IMR-90 (cell line): ENCODE results near the gene TAF4B. TPM values are rescaled to one million over a fixed set of nuclear protein-coding genes. Genes with fewer than 3 reads are reported as not detected.

ENCODE experiments used
- ATAC-seq: fragments of 200-7000 bp; cut with Tn5 transposase; 2 replicates; pipeline ENCODE4 v1.9.1; 2020; ENCODE audit warnings: low read depth, mild to moderate bottlenecking, moderate library complexity
- BruUV-seq: library from RNA; stranded (reverse); fragments of 400-500 nt; replicated peaks from 2 replicates; lab custom pipeline; 2021; lab: Mats Ljungman, UMichigan
- CTCF ChIA-PET: fragments of 300-600 bp; formaldehyde crosslinking; extraction: SDS; loops from one replicate; lab custom pipeline; 2021; ENCODE audit warnings: antibody characterized with exemption; lab: Yijun Ruan, JAX
- POLR2A ChIA-PET: fragments of 300-600 bp; sonication (Branson Sonifier 250); formaldehyde crosslinking; loops from one replicate; lab custom pipeline; 2022; ENCODE audit warnings: antibody characterized with exemption; ENCODE audit not compliant: unreplicated experiment; lab: Charles Lee
- DNase-seq: peaks from one replicate; pipeline ENCODE4 v3.0.0; 2013
- H2AFZ ChIP-seq: replicated peaks from 2 replicates; pipeline ENCODE3; 2013; ENCODE audit warnings: low read length, mild to moderate bottlenecking; ENCODE audit not compliant: poor library complexity
- H2AK5ac ChIP-seq: 2 replicates; pipeline ENCODE4 v1.6.1; 2013; ENCODE audit warnings: low read depth, low read length, inconsistent platforms
- H2AK9ac ChIP-seq: replicated peaks from 2 replicates; pipeline ENCODE3; 2013; ENCODE audit warnings: mild to moderate bottlenecking, low read depth, low read length, moderate library complexity; ENCODE audit not compliant: poor library complexity
- H2BK120ac ChIP-seq: 2 replicates; pipeline ENCODE4 v1.6.1; 2013; ENCODE audit warnings: low read depth, low read length, inconsistent platforms
- H2BK15ac ChIP-seq: 3 replicates; pipeline ENCODE4 v1.6.1; 2013; ENCODE audit warnings: low read depth, low read length, inconsistent platforms
- H2BK20ac ChIP-seq: 2 replicates; pipeline ENCODE4 v1.6.1; 2013; ENCODE audit warnings: low read depth, mild to moderate bottlenecking, inconsistent platforms, low read length, moderate library complexity
- H2BK5ac ChIP-seq: 2 replicates; pipeline ENCODE4 v1.6.1; 2013; ENCODE audit warnings: mild to moderate bottlenecking, low read depth, low read length, inconsistent platforms; ENCODE audit not compliant: poor library complexity, severe bottlenecking
- H3K14ac ChIP-seq: replicated peaks from 2 replicates; pipeline ENCODE4 v1.6.1; 2013; ENCODE audit warnings: low read depth, low read length, inconsistent platforms
- H3K18ac ChIP-seq: 2 replicates; pipeline ENCODE4 v1.6.1; 2013; ENCODE audit warnings: low read depth, low read length, control low read depth
- H3K23ac ChIP-seq: 2 replicates; pipeline ENCODE4 v1.6.1; 2013; ENCODE audit warnings: low read depth, low read length, inconsistent platforms
- H3K27ac ChIP-seq: 2 replicates; pipeline ENCODE4 v1.5.1; 2013; ENCODE audit warnings: mild to moderate bottlenecking, control low read depth, low read length; ENCODE audit not compliant: insufficient read depth
- H3K27me3 ChIP-seq: 2 replicates; pipeline ENCODE4 v1.6.1; 2013; ENCODE audit warnings: low read length; ENCODE audit not compliant: control insufficient read depth, insufficient read depth
- H3K36me3 ChIP-seq: 2 replicates; pipeline ENCODE4 v1.6.1; 2013; ENCODE audit warnings: low read length, mixed read lengths; ENCODE audit not compliant: control insufficient read depth, insufficient read depth
- H3K4ac ChIP-seq: 2 replicates; pipeline ENCODE4 v1.6.1; 2013; ENCODE audit warnings: low read depth, low read length, inconsistent platforms
- H3K4me1 ChIP-seq: 2 replicates; pipeline ENCODE4 v1.6.1; 2013; ENCODE audit warnings: low read length, mixed read lengths; ENCODE audit not compliant: control insufficient read depth, insufficient read depth
- H3K4me2 ChIP-seq: 2 replicates; pipeline ENCODE4 v1.6.1; 2013; ENCODE audit warnings: low read depth, mild to moderate bottlenecking, control low read depth, low read length, moderate library complexity
- H3K4me3 ChIP-seq: 2 replicates; pipeline ENCODE4 v1.5.1; 2013; ENCODE audit warnings: low read depth, mild to moderate bottlenecking, control low read depth, low read length, moderate library complexity; ENCODE audit not compliant: insufficient read depth
- H3K56ac ChIP-seq: 2 replicates; pipeline ENCODE4 v1.6.1; 2013; ENCODE audit warnings: low read length, inconsistent platforms; ENCODE audit not compliant: insufficient read depth; ENCODE audit errors: extremely low read depth
- H3K79me1 ChIP-seq, 2 experiments: 2 replicates each; pipeline ENCODE4 v1.6.1; 2013; ENCODE audit warnings: low read length in 2 of 2, inconsistent platforms in 1 of 2, low read depth in 1 of 2
- H3K9ac ChIP-seq: 2 replicates; pipeline ENCODE4 v1.6.1; 2013; ENCODE audit warnings: low read depth, low read length, control low read depth
- H3K9me1 ChIP-seq: 2 replicates; pipeline ENCODE4 v1.6.1; 2013; ENCODE audit warnings: low read length, inconsistent platforms; ENCODE audit not compliant: insufficient read depth
- H3K9me3 ChIP-seq: 2 replicates; pipeline ENCODE4 v1.6.1; 2013; ENCODE audit warnings: low read length; ENCODE audit not compliant: control insufficient read depth, insufficient read depth
- H4K20me1 ChIP-seq: 2 replicates; pipeline ENCODE4 v1.6.1; 2013; ENCODE audit warnings: low read length, inconsistent platforms; ENCODE audit not compliant: insufficient read depth
- H4K5ac ChIP-seq: 2 replicates; pipeline ENCODE4 v1.6.1; 2013; ENCODE audit warnings: mild to moderate bottlenecking, low read depth, low read length, control low read depth
- H4K8ac ChIP-seq, 2 experiments: 2 replicates each; pipeline ENCODE4 v1.6.1; 2013; ENCODE audit warnings: low read depth in 2 of 2, low read length in 2 of 2, control low read depth in 1 of 2, inconsistent platforms in 1 of 2
- H4K91ac ChIP-seq: 2 replicates; pipeline ENCODE4 v1.6.1; 2013; ENCODE audit warnings: low read depth, low read length, inconsistent platforms; ENCODE audit not compliant: insufficient read depth
- BHLHE40 ChIP-seq: fragments of 150-350 bp; IDR thresholded peaks from 2 replicates; pipeline ENCODE4 v1.6.1; 2016; ENCODE audit warnings: mild to moderate bottlenecking, low read depth, low read length
- CEBPB ChIP-seq: IDR thresholded peaks from 2 replicates; pipeline ENCODE4 v1.6.1; 2012; ENCODE audit warnings: low read depth, low read length, improper control_type of control experiment
- CHD1 ChIP-seq: IDR thresholded peaks from 2 replicates; pipeline ENCODE4 v1.6.1; 2012; ENCODE audit warnings: low read depth, low read length, improper control_type of control experiment
- FOS ChIP-seq: fragments of 150-350 bp; IDR thresholded peaks from 2 replicates; pipeline ENCODE4 v1.6.1; 2016; ENCODE audit warnings: low read depth, low read length
- MAFK ChIP-seq: IDR thresholded peaks from 2 replicates; pipeline ENCODE4 v1.6.1; 2012; ENCODE audit warnings: low read depth, low read length, improper control_type of control experiment
- MAZ ChIP-seq: IDR thresholded peaks from 2 replicates; pipeline ENCODE4 v1.6.1; 2012; ENCODE audit warnings: low read depth, mild to moderate bottlenecking, low read length, improper control_type of control experiment, moderate library complexity, borderline replicate concordance
- MXI1 ChIP-seq: IDR thresholded peaks from 2 replicates; pipeline ENCODE4 v1.6.1; 2012; ENCODE audit warnings: low read depth, mild to moderate bottlenecking, low read length, moderate library complexity, borderline replicate concordance
- NFE2L2 ChIP-seq: fragments of 150-350 bp; IDR thresholded peaks from 2 replicates; pipeline ENCODE4 v1.6.1; 2016; ENCODE audit warnings: low read depth, mild to moderate bottlenecking, low read length
- POLR2A ChIP-seq: IDR thresholded peaks from 2 replicates; pipeline ENCODE4 v1.6.1; 2012; ENCODE audit warnings: mild to moderate bottlenecking, low read depth, low read length
- RAD21 ChIP-seq: IDR thresholded peaks from 2 replicates; pipeline ENCODE4 v1.6.1; 2012; ENCODE audit warnings: low read length, improper control_type of control experiment
- RCOR1 ChIP-seq: IDR thresholded peaks from 2 replicates; pipeline ENCODE4 v1.6.1; 2012; ENCODE audit warnings: mild to moderate bottlenecking, low read length, improper control_type of control experiment; ENCODE audit not compliant: insufficient replicate concordance
- RFX5 ChIP-seq: IDR thresholded peaks from 2 replicates; pipeline ENCODE4 v1.8.0; 2012; ENCODE audit warnings: low read depth, mild to moderate bottlenecking, low read length, moderate library complexity
- SMC3 ChIP-seq: fragments of 150-350 bp; IDR thresholded peaks from 2 replicates; pipeline ENCODE4 v1.6.1; 2016; ENCODE audit warnings: low read depth, mild to moderate bottlenecking, antibody characterized with exemption, low read length, moderate library complexity
- USF2 ChIP-seq: fragments of 150-350 bp; IDR thresholded peaks from 2 replicates; pipeline ENCODE4 v1.6.1; 2017; ENCODE audit warnings: mild to moderate bottlenecking, antibody characterized with exemption, low read length, low read depth
- WGBS, 2 experiments: methylation state at CpG; one replicate each; pipeline versions ENCODE4 v1.1.5 to v1.1.7; 2013; ENCODE audit warnings: missing lambda C conversion rate in 2 of 2; ENCODE audit not compliant: insufficient read length in 1 of 2; ENCODE audit errors: extremely low coverage in 2 of 2; 5-methylcytosine and 5-hydroxymethylcytosine counted together
- dilution Hi-C: fragments of 300-500 bp; cut with HindIII; formaldehyde crosslinking; loops from one replicate; pipeline ENCODE4 v1.14.3; 2018; ENCODE audit warnings: low sequenced_read_pairs; ENCODE audit not compliant: unreplicated experiment
- in situ Hi-C: fragments of 300-500 bp; cut with MboI; formaldehyde crosslinking; loops from 3 replicates; pipeline ENCODE4 v1.14.3; 2019; ENCODE audit warnings: low sequenced_read_pairs, inconsistent platforms, mixed read lengths
- intact Hi-C: fragments of 100-400 bp; cut with micrococcal nuclease; formaldehyde crosslinking; loops from 2 replicates; pipeline ENCODE4 v1.10.0; 2022
- polyA plus RNA-seq, 3 experiments: library from polyadenylated mRNA; depleted of rRNA; stranded (reverse); fragments of >200 nt; gene quantifications; 2 replicates each; pipeline ENCODE4 v1.2.3, GENCODE V29; 2012; ENCODE audit warnings: low replicate concordance in 1 of 3
- total RNA-seq: library from RNA; depleted of rRNA; stranded (reverse); fragments of >200 nt; gene quantifications from 2 replicates; pipeline ENCODE4 v1.2.3, GENCODE V29; 2012
- TF ChIP-seq, protein P1 (sequence below): conservative IDR thresholded peaks from 2 replicates; pipeline ENCODE4 v1.5.1; 2012; ENCODE audit warnings: mild to moderate bottlenecking, low read depth, low read length, improper control_type of control experiment
- TF ChIP-seq, protein P2 (sequence below): fragments of 150-350 bp; IDR thresholded peaks from 2 replicates; pipeline ENCODE4 v1.6.1; 2016; ENCODE audit warnings: low read depth, mild to moderate bottlenecking, low read length, moderate library complexity, borderline replicate concordance

The TAF4B gene
- total and polyA plus RNA-seq, 2 of the 4 experiments (the other 2 are of a cell fraction): 0.38 to 1.1 TPM

DNA sequence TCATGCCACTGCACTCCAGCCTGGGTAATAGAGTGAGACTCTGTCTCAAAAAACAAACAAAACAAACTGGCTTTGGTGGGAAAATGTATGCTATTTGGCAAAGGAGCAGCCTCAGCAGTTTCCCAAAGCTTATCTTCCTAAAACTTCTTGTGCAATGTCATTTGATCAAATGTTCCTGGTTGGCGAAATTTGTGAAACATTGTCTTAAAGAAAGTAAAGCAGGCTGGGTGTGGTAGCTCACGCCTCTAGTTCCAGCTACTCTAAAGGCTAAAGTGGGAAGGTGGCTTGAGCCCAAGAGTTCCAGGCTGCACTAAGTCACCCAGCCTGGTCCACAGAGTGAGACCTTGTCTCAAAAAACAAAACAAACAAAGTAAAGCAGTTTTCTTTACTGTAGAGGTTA lies 17.3 kb upstream of the TAF4B start:
- ChIA-PET POLR2A (no interaction called here), CTCF (no interaction called here)
- Histone ChIP-seq H3K18ac (no peak overlapping the region), H3K4ac (no peak overlapping the region), H4K91ac (no peak overlapping the region), H3K9me1 (no peaks in the 10 kb centered on the region), H4K5ac (no peak overlapping the region), H2BK120ac (no peak overlapping the region), H2BK5ac (no peak overlapping the region), H4K20me1 (no peaks in the 10 kb centered on the region), H3K9me3 (no peaks in the 10 kb centered on the region), H3K4me2 (no peak overlapping the region), H2BK20ac (no peak overlapping the region), H3K14ac (no peak overlapping the region), H4K8ac (no peak overlapping the region), H2AFZ (no peak overlapping the region), H3K4me3 (no peak overlapping the region), H3K23ac (no peak overlapping the region), H2AK9ac (no peak overlapping the region), H3K36me3 (no peaks in the 10 kb centered on the region), H3K9ac (no peak overlapping the region), H3K27me3 (no peaks in the 10 kb centered on the region; the same call in 1 of the 2 replicates), H3K4me1 (no peaks in the 10 kb centered on the region), H3K27ac (no peak overlapping the region), H3K79me1 (no peaks in the 10 kb centered on the region), H3K56ac (no peak overlapping the region), H2BK15ac (no peak overlapping the region), H2AK5ac (no peak overlapping the region)
- DNase-seq (no peak), ATAC-seq (no peak)
- WGBS, 2 experiments: no CpG with 5 or more reads among the region's 2 CpGs
- in situ Hi-C loops: no loop called here
- dilution Hi-C loops: no loop called here
- no peak for TF ChIP-seq RFX5
- TF ChIP-seq MAFK: no peak
- no peak for TF ChIP-seq RAD21
- no peak for TF ChIP-seq SMC3
- no peak for TF ChIP-seq USF2
- TF ChIP-seq, protein P1, sequence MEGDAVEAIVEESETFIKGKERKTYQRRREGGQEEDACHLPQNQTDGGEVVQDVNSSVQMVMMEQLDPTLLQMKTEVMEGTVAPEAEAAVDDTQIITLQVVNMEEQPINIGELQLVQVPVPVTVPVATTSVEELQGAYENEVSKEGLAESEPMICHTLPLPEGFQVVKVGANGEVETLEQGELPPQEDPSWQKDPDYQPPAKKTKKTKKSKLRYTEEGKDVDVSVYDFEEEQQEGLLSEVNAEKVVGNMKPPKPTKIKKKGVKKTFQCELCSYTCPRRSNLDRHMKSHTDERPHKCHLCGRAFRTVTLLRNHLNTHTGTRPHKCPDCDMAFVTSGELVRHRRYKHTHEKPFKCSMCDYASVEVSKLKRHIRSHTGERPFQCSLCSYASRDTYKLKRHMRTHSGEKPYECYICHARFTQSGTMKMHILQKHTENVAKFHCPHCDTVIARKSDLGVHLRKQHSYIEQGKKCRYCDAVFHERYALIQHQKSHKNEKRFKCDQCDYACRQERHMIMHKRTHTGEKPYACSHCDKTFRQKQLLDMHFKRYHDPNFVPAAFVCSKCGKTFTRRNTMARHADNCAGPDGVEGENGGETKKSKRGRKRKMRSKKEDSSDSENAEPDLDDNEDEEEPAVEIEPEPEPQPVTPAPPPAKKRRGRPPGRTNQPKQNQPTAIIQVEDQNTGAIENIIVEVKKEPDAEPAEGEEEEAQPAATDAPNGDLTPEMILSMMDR: no peak
- TF ChIP-seq, protein P2, sequence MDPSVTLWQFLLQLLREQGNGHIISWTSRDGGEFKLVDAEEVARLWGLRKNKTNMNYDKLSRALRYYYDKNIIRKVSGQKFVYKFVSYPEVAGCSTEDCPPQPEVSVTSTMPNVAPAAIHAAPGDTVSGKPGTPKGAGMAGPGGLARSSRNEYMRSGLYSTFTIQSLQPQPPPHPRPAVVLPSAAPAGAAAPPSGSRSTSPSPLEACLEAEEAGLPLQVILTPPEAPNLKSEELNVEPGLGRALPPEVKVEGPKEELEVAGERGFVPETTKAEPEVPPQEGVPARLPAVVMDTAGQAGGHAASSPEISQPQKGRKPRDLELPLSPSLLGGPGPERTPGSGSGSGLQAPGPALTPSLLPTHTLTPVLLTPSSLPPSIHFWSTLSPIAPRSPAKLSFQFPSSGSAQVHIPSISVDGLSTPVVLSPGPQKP: no peak
- TF ChIP-seq NFE2L2: no peak
- TF ChIP-seq CHD1: no peak
- TF ChIP-seq RCOR1: no peak
- no peak for TF ChIP-seq BHLHE40
- TF ChIP-seq FOS: no peak
- no peak for TF ChIP-seq CEBPB
- TF ChIP-seq MXI1: no peak
- TF ChIP-seq MAZ: no peak
- no peak for TF ChIP-seq POLR2A
- intact Hi-C loops: no loop called here
- no TSS peak for BruUV-seq
